Muscle layer of colon (tissue), 2 donors: ENCODE measurements around the gene RRAD.
"Not testable (repeated sequence)": the region's sequence is repeated elsewhere in the genome, so short reads cannot be mapped to it uniquely, and the experiment has no call there.

Source experiments
- H3K27ac ChIP-seq: one replicate; pipeline ENCODE4 v1.7.0; 2013; ENCODE audit warnings: low read depth, mild to moderate bottlenecking, low read length, moderate library complexity
- H3K27me3 ChIP-seq, 2 donors: one replicate each; pipeline ENCODE4 v1.7.0; 2013; ENCODE audit warnings: low read length in 2 of 2, mild to moderate bottlenecking in 2 of 2; ENCODE audit not compliant: insufficient read depth in 2 of 2, control insufficient read depth in 1 of 2
- H3K36me3 ChIP-seq: one replicate; pipeline ENCODE4 v1.7.0; 2013; ENCODE audit warnings: mild to moderate bottlenecking, low read length; ENCODE audit not compliant: insufficient read depth
- H3K4me1 ChIP-seq: one replicate; pipeline ENCODE4 v1.7.0; 2013; ENCODE audit warnings: mild to moderate bottlenecking, low read length; ENCODE audit not compliant: insufficient read depth
- H3K4me3 ChIP-seq, 2 donors: one replicate each; pipeline ENCODE4 v1.7.0; 2013; ENCODE audit warnings: low read length in 2 of 2, low read depth in 1 of 2, mild to moderate bottlenecking in 1 of 2, moderate library complexity in 1 of 2
- H3K9ac ChIP-seq: one replicate; pipeline ENCODE4 v1.7.0; 2013; ENCODE audit warnings: low read length
- H3K9me3 ChIP-seq: one replicate; pipeline ENCODE4 v1.7.0; 2013; ENCODE audit warnings: mild to moderate bottlenecking, low read length
- donor health status: abdominal sarcoma.
- donor health status: Adenocarcinoma of cecum.

RRAD gene

DNA sequence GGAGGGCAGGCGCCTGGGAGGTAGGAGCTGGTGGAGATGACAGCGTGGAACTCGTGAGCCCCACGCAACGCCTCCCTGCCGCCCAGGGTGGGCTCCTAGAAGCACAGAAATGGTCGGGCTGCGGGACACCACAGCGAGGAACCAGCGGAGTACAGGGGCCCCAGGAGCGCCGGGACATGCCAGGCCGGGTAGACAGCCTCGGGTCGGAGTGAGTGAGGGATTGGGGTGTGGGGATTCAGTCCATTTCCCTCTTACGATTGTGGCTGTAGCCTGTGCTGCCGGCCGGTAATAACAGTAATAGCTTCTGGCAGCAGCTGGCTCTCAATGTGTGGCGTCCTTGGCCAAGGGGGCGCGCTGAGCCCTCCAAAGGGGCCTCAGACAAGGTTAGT is 23.5 kb upstream of the RRAD start:
- H3K4me3 ChIP-seq: peak overlapping the region; percentile 61
- H3K4me1 ChIP-seq: peaks cover 4% of the 10 kb centered on the region
- peaks cover 13 to 15% of the 10 kb centered on the region in 2 donors for H3K27me3 ChIP-seq
- H3K36me3 ChIP-seq: no peaks in the 10 kb centered on the region
- H3K9me3 ChIP-seq: peaks cover 4% of the 10 kb centered on the region
- no peak overlapping the region for H3K27ac ChIP-seq
- no peak overlapping the region for H3K9ac ChIP-seq

DNA sequence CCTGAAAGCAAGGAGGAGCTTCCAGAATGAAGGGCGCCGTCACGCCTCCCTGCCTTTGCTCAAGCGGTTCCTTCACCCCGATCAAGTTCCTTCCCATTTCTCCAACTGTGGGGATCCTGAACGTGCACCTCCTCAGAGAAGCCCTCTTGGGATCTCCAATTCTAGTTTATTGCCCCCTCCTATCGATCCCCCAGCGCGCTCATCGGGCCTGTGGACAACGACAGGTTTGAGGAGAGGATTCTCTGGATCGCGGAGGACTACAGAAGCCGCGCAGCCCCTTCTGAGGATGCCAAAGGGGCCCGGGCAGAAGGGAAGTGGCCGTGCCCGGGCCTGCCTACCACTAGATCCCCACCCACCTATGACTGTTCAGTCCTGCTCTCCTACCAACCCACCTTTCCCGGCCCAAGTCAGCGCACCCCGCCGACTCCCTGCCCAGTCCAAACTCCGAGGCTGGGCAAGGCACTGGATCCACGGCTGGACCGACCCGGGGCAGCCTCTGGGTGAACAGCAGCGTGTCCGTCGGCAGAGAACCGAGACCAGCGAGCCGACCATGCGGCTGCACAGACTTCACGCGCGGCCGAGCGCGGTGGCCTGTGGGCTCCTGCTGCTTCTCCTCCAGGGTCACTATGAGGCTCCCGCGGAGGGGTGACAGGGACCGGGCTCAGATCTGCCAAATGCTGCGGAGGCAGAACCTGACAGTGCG is 22.9 kb upstream of the RRAD start:
- H3K27me3 ChIP-seq: peaks cover 13 to 15% of the 10 kb centered on the region in 2 donors
- H3K9ac ChIP-seq: no peak overlapping the region
- H3K9me3 ChIP-seq: peaks cover 4% of the 10 kb centered on the region
- H3K4me3 ChIP-seq: peak overlapping the region; percentile 61
- peaks cover 4% of the 10 kb centered on the region for H3K4me1 ChIP-seq
- no peak overlapping the region for H3K27ac ChIP-seq
- H3K36me3 ChIP-seq: no peaks in the 10 kb centered on the region

DNA sequence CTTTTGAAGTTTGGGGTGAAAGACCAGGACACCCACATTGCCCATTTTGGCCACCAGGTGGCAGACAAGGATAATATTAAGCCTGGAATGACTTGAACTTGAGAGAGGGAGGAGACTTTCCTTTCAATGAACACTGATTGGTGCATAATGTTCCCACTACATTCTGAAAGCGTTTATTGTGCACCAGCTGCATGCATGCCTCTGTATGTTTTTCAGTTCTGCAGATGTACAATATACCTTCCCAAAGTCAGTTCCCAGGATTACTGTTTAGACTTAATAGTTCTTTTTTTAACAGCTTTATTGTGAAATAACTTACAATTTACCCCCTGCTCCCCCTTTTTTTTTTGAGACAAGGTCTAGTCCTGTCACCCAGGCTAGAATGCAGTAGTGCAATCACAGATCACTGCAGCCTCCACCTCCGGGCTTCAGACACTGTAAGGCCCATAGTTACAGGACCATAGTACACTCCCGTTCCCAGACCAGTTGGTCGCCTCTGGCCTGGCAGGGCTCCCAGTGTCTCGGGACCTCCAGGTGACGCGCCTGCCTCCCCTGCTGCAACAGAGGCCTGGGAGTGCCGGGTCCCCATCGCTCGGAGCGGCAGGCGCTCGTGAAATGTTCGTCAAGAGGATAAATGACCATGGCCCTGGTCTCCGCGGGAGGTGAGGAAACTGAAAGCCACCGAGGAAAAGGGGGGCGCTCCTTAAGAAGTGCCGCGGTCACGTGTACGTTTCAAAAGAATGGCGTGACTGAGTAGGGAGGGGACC is 22.1 kb upstream of the RRAD start:
- Histone ChIP-seq H3K9ac (no peak overlapping the region), H3K36me3 (peaks cover 4% of the 10 kb centered on the region), H3K4me1 (peaks cover 4% of the 10 kb centered on the region), H3K27me3 (peaks cover 13 to 15% of the 10 kb centered on the region in 2 donors), H3K4me3 (peak overlapping the region; percentile 57 to 61), H3K9me3 (peaks cover 4% of the 10 kb centered on the region), H3K27ac (no peak overlapping the region)

DNA sequence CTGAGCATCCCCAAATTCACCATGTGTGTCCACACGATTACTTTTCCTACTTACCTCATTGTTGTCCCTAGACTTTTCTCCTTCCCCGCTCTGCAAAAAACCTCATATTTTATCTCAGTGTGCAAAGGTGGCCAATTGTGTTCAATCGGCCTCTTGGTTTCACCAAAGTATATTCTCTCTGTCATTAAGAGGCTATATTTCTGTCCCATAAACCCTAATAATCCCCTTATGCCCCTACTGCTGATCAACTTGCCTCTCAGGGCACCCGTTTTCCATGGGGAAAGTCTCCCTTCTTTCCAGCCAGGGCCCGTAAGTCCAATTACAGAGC is 21.6 kb upstream of the RRAD start:
- H3K4me3 ChIP-seq: no peak overlapping the region

DNA sequence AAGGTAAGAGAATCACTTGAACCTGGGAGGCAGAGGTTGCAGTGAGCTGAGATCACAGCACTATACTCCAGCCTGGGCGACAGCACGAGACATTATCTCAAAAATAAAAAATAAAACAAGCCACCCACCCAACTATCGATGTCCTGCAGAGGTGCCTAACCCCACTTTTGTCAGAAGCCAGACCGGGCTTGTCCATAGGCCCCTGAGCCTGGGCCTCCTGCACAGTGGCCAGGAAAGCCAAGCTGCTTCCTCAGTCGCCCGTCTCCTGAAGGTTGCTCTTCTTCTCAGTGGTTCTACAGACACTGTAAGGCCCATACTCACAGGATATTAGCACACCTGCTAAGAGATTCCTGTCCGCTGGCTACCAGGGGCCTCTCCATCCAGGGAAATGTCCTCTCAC is 21.2 kb upstream of the RRAD start:
- Histone ChIP-seq H3K4me3 (no peak overlapping the region), H3K9ac (no peak overlapping the region), H3K27me3 (peaks cover 6 to 9% of the 10 kb centered on the region in 2 donors), H3K4me1 (peaks cover 4% of the 10 kb centered on the region), H3K9me3 (peaks cover 3% of the 10 kb centered on the region), H3K36me3 (peaks cover 14% of the 10 kb centered on the region), H3K27ac (no peak overlapping the region)

More for the DNA sequence above, 21.6 kb upstream of the RRAD start:
- Histone ChIP-seq H3K4me1 (peaks cover 4% of the 10 kb centered on the region), H3K36me3 (peaks cover 10% of the 10 kb centered on the region), H3K27me3 (peaks cover 10 to 11% of the 10 kb centered on the region in 2 donors), H3K27ac (no peak overlapping the region), H3K9me3 (peaks cover 4% of the 10 kb centered on the region), H3K9ac (no peak overlapping the region)

DNA sequence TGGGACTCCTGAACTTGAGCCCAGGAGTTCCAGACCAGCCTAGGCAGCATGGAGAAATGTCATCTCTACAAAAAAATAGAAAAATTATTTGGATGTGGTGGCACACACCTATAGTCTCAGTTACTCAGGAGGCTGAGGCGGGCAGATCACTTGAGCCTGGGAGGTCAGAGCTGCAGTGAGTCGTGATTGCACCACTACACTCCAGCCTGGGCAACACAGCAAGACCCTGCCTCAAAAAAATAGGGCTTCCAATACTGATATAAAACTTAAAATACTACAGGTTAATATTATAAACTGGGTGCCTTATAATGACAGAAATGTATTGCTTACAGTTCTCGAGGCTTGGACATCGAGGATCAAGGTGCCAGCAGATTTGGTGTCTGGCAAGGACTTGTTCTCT is 20.6 kb upstream of the RRAD start:
- Histone ChIP-seq H3K27ac (no peak overlapping the region), H3K4me3 (no peak overlapping the region), H3K36me3 (peaks cover 20% of the 10 kb centered on the region), H3K4me1 (peaks cover 4% of the 10 kb centered on the region), H3K27me3 (peaks cover under 1 to 9% of the 10 kb centered on the region in 2 donors), H3K9me3 (no peaks in the 10 kb centered on the region), H3K9ac (no peak overlapping the region)

DNA sequence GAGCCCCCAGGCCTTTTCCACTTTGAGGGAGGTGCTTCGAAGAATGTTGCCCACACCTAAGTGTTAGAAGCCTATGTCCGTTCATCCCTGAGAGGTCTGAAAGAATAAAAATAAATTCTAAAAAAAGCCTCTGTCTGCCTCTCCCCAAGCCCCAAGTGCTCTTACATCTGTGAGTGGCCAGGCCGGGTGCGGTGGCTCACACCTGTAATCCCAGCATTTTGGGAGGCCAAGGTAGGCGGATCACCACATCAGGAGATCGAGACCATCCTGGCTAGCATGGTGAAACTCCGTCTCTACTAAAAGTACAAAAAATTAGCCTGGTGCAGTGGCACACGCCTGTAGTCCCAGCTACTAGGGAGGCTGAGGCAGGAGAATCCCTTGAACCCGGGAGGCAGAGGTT is 19.6 kb upstream of the RRAD start:
- not testable (repeated sequence) for H3K27ac ChIP-seq, H3K9me3 ChIP-seq
- H3K36me3 ChIP-seq: peaks cover 29% of the 10 kb centered on the region

DNA sequence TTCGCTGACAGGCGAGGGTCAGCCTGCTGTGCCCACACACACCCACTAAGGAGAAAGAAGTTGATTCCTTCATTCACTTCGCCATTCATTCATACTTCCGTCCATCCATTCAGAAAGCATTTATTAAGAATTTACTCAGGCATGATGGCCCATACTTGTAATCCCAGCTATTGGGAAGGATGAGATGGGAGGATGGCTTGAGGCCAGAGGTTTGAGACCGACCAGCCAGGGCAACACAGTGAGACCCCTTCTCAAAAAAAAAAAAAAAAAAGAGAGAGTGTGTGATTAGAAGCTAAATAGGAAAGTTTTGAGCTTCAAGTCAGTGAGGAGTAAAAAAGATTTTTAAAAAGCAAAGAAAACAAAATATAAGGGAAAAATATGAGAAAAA is 18.7 kb upstream of the RRAD start:
- no peak overlapping the region for H3K9ac ChIP-seq
- peaks cover 4% of the 10 kb centered on the region for H3K4me1 ChIP-seq
- H3K27me3 ChIP-seq: peaks cover 0 to 2% of the 10 kb centered on the region in 2 donors
- H3K36me3 ChIP-seq: peaks cover 37% of the 10 kb centered on the region
- no peaks in the 10 kb centered on the region for H3K9me3 ChIP-seq
- no peak overlapping the region for H3K4me3 ChIP-seq
- no peak overlapping the region for H3K27ac ChIP-seq

More for the DNA sequence above, 19.6 kb upstream of the RRAD start:
- H3K4me3 ChIP-seq, H3K4me1 ChIP-seq, H3K27me3 ChIP-seq, H3K9ac ChIP-seq: not testable (repeated sequence)

DNA sequence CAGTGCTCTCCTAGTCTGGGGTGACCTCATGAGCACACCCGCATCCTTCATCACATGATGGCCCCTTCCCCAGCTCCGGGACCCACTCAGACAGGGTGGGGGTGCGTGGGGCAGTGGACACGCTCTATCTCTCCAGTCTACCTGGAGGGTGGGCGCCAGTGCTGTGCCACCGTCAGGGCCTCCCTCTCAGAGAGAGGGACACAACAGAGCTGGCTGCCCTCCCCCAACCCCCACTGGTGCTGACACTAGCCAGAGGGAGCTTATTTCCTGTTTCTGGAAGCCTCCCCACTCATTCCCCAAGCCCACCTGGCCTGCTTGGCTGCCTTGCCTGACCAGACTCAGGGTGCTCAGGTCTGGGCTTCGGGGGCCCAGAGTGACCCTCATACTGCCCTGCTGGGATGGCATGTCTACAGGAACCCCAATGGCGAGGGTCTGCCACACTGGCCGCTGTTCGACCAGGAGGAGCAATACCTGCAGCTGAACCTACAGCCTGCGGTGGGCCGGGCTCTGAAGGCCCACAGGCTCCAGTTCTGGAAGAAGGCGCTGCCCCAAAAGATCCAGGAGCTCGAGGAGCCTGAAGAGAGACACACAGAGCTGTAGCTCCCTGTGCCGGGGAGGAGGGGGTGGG is 18.2 kb upstream of the RRAD start:
- H3K27me3 ChIP-seq: no peaks in the 10 kb centered on the region
- no peak overlapping the region for H3K9ac ChIP-seq
- peaks cover 4% of the 10 kb centered on the region for H3K4me1 ChIP-seq
- H3K4me3 ChIP-seq: no peak overlapping the region
- H3K9me3 ChIP-seq: no peaks in the 10 kb centered on the region
- H3K36me3 ChIP-seq: peaks cover 42% of the 10 kb centered on the region
- H3K27ac ChIP-seq: no peak overlapping the region

DNA sequence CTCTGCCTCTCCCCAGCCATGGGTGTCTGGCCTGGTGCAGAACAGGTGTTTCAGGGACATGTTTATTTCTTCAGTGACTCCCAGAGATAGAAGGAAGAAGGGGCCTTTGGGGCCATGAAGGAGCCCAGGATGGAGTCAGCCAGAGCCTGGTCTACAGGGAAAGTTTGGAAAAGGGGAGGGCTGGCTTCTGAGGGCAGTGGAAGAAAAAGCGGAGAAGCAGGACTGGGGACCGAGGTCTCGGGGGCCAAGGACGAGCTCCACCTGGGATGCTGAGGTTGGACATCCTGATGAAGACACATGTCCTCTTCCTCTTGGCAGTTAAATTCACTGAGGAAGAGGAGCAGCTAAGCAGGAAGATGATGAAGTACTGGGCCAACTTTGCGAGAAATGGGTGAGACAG is 17.6 kb upstream of the RRAD start:
- Histone ChIP-seq H3K4me3 (no peak overlapping the region), H3K27me3 (no peaks in the 10 kb centered on the region), H3K9ac (no peak overlapping the region), H3K36me3 (peaks cover 47% of the 10 kb centered on the region), H3K4me1 (peaks cover 4% of the 10 kb centered on the region), H3K27ac (no peak overlapping the region), H3K9me3 (no peaks in the 10 kb centered on the region)

DNA sequence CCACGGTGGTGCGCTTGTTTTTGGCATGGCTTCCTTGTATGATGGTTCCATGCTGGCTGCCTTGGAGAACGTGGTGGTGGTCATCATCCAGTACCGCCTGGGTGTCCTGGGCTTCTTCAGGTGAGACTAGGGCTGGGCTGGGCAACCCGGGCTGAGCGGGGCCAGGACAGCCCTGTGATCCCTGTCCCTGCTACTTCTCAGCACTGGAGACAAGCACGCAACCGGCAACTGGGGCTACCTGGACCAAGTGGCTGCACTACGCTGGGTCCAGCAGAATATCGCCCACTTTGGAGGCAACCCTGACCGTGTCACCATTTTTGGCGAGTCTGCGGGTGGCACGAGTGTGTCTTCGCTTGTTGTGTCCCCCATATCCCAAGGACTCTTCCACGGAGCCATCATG is 14.9 kb upstream of the RRAD start:
- Histone ChIP-seq H3K9me3 (no peaks in the 10 kb centered on the region), H3K4me3 (no peak overlapping the region), H3K4me1 (peaks cover 17% of the 10 kb centered on the region), H3K36me3 (peaks cover 49% of the 10 kb centered on the region), H3K27me3 (no peaks in the 10 kb centered on the region), H3K9ac (no peak overlapping the region), H3K27ac (no peak overlapping the region)
